GM18858 (cell line): Measurements from ENCODE around the gene KRT85.

ENCODE experiments used
- ATAC-seq: cut with Tn5 transposase; IDR thresholded peaks from one replicate; pipeline ENCODE4 v1.9.1; 2021; ENCODE audit not compliant: unreplicated experiment

The KRT85 gene

GRCh38 chr12:52395761-52396434 lies 28.6 kb upstream of the KRT85 start:
- ATAC-seq = no peak

GRCh38 chr12:52394836-52395405 lies 27.6 kb upstream of the KRT85 start:
- no peak for ATAC-seq

DNA sequence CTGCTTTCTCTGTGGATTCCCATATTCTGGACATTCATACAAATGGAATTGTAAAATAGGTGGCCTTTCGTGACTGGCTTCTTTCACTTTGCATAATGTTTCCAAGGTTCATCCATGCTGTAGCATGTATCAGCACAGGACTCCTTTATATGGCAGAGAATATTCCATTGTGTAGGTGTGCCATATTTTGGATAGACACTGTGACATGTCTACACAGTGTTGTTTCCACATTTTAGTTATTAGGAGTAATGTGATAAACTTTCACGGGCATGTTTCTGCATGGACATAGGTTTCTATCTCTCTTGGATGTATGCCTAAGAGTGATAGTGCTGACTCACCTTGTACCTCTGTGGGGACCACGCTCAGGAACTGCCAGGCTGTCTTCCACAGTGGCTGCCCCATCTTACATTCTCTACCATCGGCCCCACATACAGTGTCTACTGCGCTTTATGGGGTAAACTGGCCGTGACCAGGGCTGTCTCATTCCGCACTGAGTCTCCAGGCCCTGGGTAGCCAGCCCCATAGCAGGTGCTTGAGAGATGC lies 25.3 kb upstream of the KRT85 start:
- ATAC-seq = no peak

DNA sequence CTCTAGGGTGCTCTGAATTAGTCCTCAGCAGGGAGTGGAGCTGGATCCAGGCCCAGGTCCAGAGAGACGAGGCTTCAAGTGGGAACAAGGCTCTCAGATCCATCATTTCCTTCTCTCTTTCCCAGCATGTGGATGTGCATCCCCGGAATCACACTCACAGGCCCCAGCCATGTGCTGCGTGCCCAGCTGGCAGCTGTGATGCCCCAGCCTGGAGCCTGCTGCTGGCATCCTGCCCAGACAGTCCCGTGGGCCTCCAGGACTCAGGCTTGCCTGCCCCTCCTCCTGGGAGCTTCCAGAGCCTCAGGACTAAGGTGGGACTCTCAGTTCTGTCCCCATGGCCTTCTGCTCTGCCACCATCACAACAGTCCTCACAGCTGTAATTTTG lies 24.3 kb upstream of the KRT85 start:
- no peak for ATAC-seq

- no peak for ATAC-seq
Measured at GRCh38 chr12:52390739-52391617, 23.7 kb upstream of the KRT85 start.

- no peak for ATAC-seq
Measured at GRCh38 chr12:52389313-52390207, 22.3 kb upstream of the KRT85 start.

- ATAC-seq = no peak
Measured at GRCh38 chr12:52387859-52388258, 20.6 kb upstream of the KRT85 start.

GRCh38 chr12:52385226-52385702 lies 18.0 kb upstream of the KRT85 start, which contains the start of gene KRT84:
Gene KRT84 (minus strand): TSS chr12:52385652. CDS start chr12:52385585, 67 bp downstream.
- ATAC-seq = no peak

DNA sequence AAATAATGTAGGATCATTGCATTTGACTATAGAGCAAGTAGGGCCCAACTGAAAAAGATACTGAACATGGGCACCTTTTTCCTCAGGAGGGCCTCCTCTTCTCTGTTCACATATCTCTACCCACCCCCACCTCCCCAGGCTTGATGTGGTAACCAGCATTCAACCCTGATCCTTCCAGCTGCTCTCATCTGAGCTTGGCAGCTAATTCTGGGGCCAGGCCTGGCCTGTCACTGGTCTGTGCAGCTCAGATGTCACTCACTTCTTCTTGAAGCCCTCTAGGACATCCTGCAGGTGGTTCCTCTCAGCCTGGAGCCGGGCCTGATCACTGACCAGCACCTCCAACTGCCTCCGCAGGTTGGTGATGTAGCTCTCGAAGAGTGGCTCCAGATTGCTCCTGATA lies 16.1 kb upstream of the KRT85 start:
- no peak for ATAC-seq

GRCh38 chr12:52382854-52383253 lies 15.6 kb upstream of the KRT85 start:
- no peak for ATAC-seq

DNA sequence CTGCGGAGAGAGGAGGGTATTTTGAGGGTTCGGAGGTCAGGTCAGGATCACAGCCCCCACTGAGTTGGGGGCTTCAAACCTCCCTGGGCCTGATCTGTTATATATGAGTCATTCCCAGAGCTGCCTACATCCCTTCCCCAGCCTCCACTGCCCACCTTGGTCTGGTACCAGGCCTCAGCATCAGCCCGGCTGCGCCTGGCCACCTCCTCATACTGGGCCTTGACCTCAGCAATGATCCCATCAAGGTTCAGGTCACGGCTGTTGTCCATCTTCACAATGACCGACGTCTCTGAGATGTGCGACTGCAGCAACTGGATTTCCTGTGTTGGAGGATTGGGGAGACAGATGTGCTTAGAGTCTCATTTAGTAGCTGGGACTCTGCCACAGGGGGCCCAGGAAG lies 13.9 kb upstream of the KRT85 start:
- no peak for ATAC-seq

GRCh38 chr12:52380271-52380694 lies 13.0 kb upstream of the KRT85 start:
- no peak for ATAC-seq

DNA sequence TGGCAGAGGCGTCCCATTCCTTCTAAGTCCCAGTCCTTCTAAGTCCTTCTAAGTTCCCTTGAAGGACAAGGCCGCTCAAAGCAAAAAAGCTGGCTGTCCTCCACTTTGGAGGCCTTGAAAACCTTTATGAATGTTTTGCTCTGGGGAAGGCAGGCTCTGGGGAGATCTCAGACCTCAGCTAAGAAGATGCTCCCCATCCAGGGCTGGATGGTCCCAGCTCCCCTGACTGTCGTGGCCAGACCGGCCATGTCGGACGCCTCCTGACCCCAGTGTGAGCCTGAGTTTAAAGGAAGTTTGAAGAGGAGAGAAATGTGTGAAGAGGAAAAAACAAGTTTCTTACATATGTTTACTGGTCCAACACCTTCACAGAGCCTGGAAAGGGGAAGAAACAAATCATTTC lies 12.3 kb upstream of the KRT85 start:
- no peak for ATAC-seq

- ATAC-seq = no peak
Measured at GRCh38 chr12:52378091-52378490, 10.8 kb upstream of the KRT85 start.

- ATAC-seq = no peak
Measured at GRCh38 chr12:52377266-52377665, 10.0 kb upstream of the KRT85 start.

- ATAC-seq = no peak
Measured at GRCh38 chr12:52372216-52373154, 5.2 kb upstream of the KRT85 start.

DNA sequence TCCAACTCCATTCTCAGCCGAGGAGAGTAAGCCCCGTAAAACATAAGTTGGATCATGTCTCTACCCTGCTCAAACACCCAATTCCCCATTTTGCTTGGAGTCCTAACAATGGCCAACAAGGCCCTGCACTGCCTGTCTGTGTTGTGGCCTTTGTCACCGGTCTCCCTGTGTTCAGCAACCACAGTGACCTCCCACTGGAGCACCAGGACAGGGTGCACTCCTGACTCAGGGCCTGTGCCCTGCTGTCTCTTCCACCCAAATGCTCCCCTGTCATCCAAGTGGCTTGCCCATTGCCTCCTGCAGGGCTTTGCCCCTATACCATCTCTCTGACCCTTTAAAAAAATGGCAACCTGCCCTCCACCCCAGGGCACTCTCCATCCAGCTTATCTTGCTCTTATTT lies 4.4 kb upstream of the KRT85 start:
- ATAC-seq = no peak

GRCh38 chr12:52370926-52371608 lies 3.8 kb upstream of the KRT85 start:
- ATAC-seq = no peak

DNA sequence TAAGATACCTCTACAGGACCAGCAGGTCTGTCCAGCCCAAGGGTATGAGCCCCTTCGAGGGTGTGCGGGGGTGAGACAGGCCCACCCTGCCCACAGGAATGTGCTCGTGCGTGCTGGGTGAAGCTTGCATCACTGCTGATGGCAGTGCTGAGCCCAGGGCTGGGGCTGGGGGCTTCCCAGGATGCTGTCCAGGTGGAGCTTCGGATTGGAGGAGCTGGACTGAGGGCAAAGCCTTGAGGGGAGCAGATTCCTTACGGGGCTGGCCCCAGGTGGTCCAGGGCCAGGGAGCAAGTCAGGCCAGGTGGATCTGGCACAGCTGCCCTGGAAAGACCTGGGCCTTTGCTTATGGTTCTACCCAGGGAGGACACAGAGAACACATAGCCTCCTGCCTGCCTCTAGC lies 2.5 kb upstream of the KRT85 start:
- no peak for ATAC-seq
